HEK293 (cell line): Measurements from ENCODE around the gene TMC4.

Experiments
- CTCF ChIP-seq: fragments of 450-650 bp; formaldehyde crosslinking; IDR thresholded peaks from 2 replicates; pipeline ENCODE4 v1.5.1; 2016; ENCODE audit warnings: missing biosample characterization, missing genetic modification characterization
- GLI4 ChIP-seq: fragments of 450-650 bp; formaldehyde crosslinking; IDR thresholded peaks from 2 replicates; pipeline ENCODE4 v1.5.1; 2016; ENCODE audit warnings: missing biosample characterization, missing genetic modification characterization
- WT1 ChIP-seq: fragments of 450-650 bp; formaldehyde crosslinking; IDR thresholded peaks from 2 replicates; pipeline ENCODE4 v1.5.1; 2016; ENCODE audit warnings: missing biosample characterization, missing genetic modification characterization
- YY1 ChIP-seq: fragments of 450-650 bp; formaldehyde crosslinking; IDR thresholded peaks from 2 replicates; pipeline ENCODE4 v1.5.1; 2018; ENCODE audit warnings: missing biosample characterization, missing genetic modification characterization
- ZBTB1 ChIP-seq: fragments of 450-650 bp; formaldehyde crosslinking; IDR thresholded peaks from 2 replicates; pipeline ENCODE4 v1.5.1; 2016; ENCODE audit warnings: missing biosample characterization, missing genetic modification characterization
- ZNF202 ChIP-seq: fragments of 450-650 bp; formaldehyde crosslinking; IDR thresholded peaks from 2 replicates; pipeline ENCODE4 v1.5.1; 2016; ENCODE audit warnings: missing biosample characterization, missing genetic modification characterization, borderline replicate concordance
- ZNF302 ChIP-seq: fragments of 450-650 bp; formaldehyde crosslinking; IDR thresholded peaks from 2 replicates; pipeline ENCODE4 v1.5.1; 2016; ENCODE audit warnings: missing biosample characterization, missing genetic modification characterization, low read depth
- ZNF473 ChIP-seq: fragments of 450-650 bp; formaldehyde crosslinking; IDR thresholded peaks from 2 replicates; pipeline ENCODE4 v1.5.1; 2017; ENCODE audit warnings: missing biosample characterization, missing genetic modification characterization
- ZNF48 ChIP-seq: fragments of 450-650 bp; formaldehyde crosslinking; IDR thresholded peaks from 2 replicates; pipeline ENCODE4 v1.5.1; 2016; ENCODE audit warnings: missing biosample characterization, missing genetic modification characterization
- ZNF596 ChIP-seq: fragments of 450-650 bp; IDR thresholded peaks from 2 replicates; pipeline ENCODE4 v1.5.0; 2018; ENCODE audit warnings: missing biosample characterization, mild to moderate bottlenecking, missing genetic modification characterization, moderate library complexity
- TF ChIP-seq, protein P1 (sequence below): fragments of 450-650 bp; formaldehyde crosslinking; IDR thresholded peaks from 2 replicates; pipeline ENCODE4 v1.5.1; 2016; ENCODE audit warnings: missing biosample characterization, missing genetic modification characterization

GRCh38 chr19:54218259-54218658 is 45.3 kb upstream of the TMC4 start:
- TF ChIP-seq ZBTB1 (tag by site-specific recombination) (no peak), ZNF473 (tag by site-specific recombination) (no peak), ZNF302 (tag by site-specific recombination) (no peak), CTCF (no peak), ZNF202 (tag by site-specific recombination) (no peak), WT1 (tag by site-specific recombination) (no peak), ZNF596 (tag by site-specific recombination) (no peak), ZNF48 (tag by site-specific recombination) (no peak), YY1 (no peak), GLI4 (no peak)
- TF ChIP-seq, protein P1, sequence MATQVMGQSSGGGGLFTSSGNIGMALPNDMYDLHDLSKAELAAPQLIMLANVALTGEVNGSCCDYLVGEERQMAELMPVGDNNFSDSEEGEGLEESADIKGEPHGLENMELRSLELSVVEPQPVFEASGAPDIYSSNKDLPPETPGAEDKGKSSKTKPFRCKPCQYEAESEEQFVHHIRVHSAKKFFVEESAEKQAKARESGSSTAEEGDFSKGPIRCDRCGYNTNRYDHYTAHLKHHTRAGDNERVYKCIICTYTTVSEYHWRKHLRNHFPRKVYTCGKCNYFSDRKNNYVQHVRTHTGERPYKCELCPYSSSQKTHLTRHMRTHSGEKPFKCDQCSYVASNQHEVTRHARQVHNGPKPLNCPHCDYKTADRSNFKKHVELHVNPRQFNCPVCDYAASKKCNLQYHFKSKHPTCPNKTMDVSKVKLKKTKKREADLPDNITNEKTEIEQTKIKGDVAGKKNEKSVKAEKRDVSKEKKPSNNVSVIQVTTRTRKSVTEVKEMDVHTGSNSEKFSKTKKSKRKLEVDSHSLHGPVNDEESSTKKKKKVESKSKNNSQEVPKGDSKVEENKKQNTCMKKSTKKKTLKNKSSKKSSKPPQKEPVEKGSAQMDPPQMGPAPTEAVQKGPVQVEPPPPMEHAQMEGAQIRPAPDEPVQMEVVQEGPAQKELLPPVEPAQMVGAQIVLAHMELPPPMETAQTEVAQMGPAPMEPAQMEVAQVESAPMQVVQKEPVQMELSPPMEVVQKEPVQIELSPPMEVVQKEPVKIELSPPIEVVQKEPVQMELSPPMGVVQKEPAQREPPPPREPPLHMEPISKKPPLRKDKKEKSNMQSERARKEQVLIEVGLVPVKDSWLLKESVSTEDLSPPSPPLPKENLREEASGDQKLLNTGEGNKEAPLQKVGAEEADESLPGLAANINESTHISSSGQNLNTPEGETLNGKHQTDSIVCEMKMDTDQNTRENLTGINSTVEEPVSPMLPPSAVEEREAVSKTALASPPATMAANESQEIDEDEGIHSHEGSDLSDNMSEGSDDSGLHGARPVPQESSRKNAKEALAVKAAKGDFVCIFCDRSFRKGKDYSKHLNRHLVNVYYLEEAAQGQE, result no peak
